Panc1 (cell line): Measurements from ENCODE around the gene IRF2BP2. TPM values are rescaled to one million over a fixed set of nuclear protein-coding genes. Genes with fewer than 3 reads are reported as not detected.

Experiments used
- ATAC-seq: fragments of 200-7000 bp; cut with Tn5 transposase; 2 replicates; pipeline ENCODE4 v1.9.1; 2020; ENCODE audit warnings: mild to moderate bottlenecking, moderate library complexity
- BruUV-seq: library from RNA; stranded (reverse); fragments of 400-500 nt; replicated peaks from 2 replicates; lab custom pipeline; 2021; lab: Mats Ljungman, UMichigan
- CTCF ChIA-PET: fragments of 300-600 bp; sonication (Branson Sonifier 250); formaldehyde crosslinking; loops from one replicate; lab custom pipeline; 2022; ENCODE audit warnings: antibody characterized with exemption; lab: Charles Lee
- POLR2A ChIA-PET: fragments of 300-600 bp; sonication (Branson Sonifier 250); formaldehyde crosslinking; loops from one replicate; lab custom pipeline; 2022; ENCODE audit warnings: antibody characterized with exemption; lab: Charles Lee
- DNase-seq: peaks from one replicate; pipeline ENCODE4 v3.0.0-alpha.2; 2010; ENCODE audit warnings: low read depth, low spot score
- H3K27ac ChIP-seq: 2 replicates; pipeline ENCODE4 v1.5.1; 2011; ENCODE audit warnings: mild to moderate bottlenecking, low read length, inconsistent platforms
- H3K27me3 ChIP-seq: fragments of 200-500 bp; sonication (Bioruptor generic); 2 replicates; pipeline ENCODE4 v1.6.0; 2014; ENCODE audit warnings: low read length, inconsistent platforms; ENCODE audit not compliant: control insufficient read depth, insufficient read depth
- H3K36me3 ChIP-seq: fragments of 200-500 bp; sonication (Bioruptor generic); 2 replicates; pipeline ENCODE4 v1.5.1; 2014; ENCODE audit warnings: inconsistent platforms, mild to moderate bottlenecking, low read length, moderate library complexity; ENCODE audit not compliant: control insufficient read depth, insufficient read depth
- H3K4me1 ChIP-seq: 2 replicates; pipeline ENCODE4 v1.5.1; 2011; ENCODE audit warnings: inconsistent platforms, mild to moderate bottlenecking, low read length, moderate library complexity; ENCODE audit not compliant: control insufficient read depth, insufficient read depth
- H3K4me3 ChIP-seq, 2 experiments: 2 replicates each; pipeline ENCODE4 v1.5.1; 2011 to 2012; ENCODE audit warnings: low read depth in 2 of 2, low read length in 2 of 2, mild to moderate bottlenecking in 2 of 2, inconsistent platforms in 1 of 2, moderate library complexity in 1 of 2
- H3K9me3 ChIP-seq: fragments of 200-500 bp; sonication (Bioruptor generic); 2 replicates; pipeline ENCODE4 v1.5.1; 2014; ENCODE audit warnings: low read depth, mild to moderate bottlenecking, inconsistent platforms, low read length, moderate library complexity; ENCODE audit not compliant: control insufficient read depth, insufficient read depth
- POLR2AphosphoS5 ChIP-seq: IDR thresholded peaks from 2 replicates; pipeline ENCODE4 v1.6.1; 2012; ENCODE audit warnings: mild to moderate bottlenecking, low read depth, low read length, moderate library complexity
- SIN3A ChIP-seq: IDR thresholded peaks from 2 replicates; pipeline ENCODE4 v1.6.1; 2012; ENCODE audit warnings: low read depth, mild to moderate bottlenecking, low read length, moderate library complexity, borderline replicate concordance; ENCODE audit not compliant: insufficient read depth
- TCF7L2 ChIP-seq: IDR thresholded peaks from 2 replicates; pipeline ENCODE4 v1.6.1; 2011; ENCODE audit warnings: mild to moderate bottlenecking, low read depth, low read length, inconsistent platforms
- in situ Hi-C: cut with HindIII; loops from 2 replicates; pipeline ENCODE4 v1.10.0; 2016; ENCODE audit warnings: low sequenced_read_pairs, low pct_unique_long_range_greater_than_20kb
- intact Hi-C: fragments of 100-400 bp; cut with micrococcal nuclease; formaldehyde crosslinking; loops from one replicate; pipeline ENCODE4 v1.10.0; 2022; ENCODE audit not compliant: unreplicated experiment
- total RNA-seq: library from RNA; stranded (reverse); gene quantifications from one replicate; pipeline ENCODE4 v1.2.1, GENCODE V29; 2021; ENCODE audit not compliant: unreplicated experiment
- TF ChIP-seq, protein P1 (sequence below): fragments of 450-650 bp; IDR thresholded peaks from 2 replicates; pipeline ENCODE4 v1.5.1; 2017; ENCODE audit warnings: mild to moderate bottlenecking
- TF ChIP-seq, protein P2 (sequence below), 2 experiments: IDR thresholded peaks; 2 replicates each; pipeline ENCODE4 v1.6.1; 2011 to 2012; ENCODE audit warnings: low read depth in 2 of 2, control low read depth in 1 of 2, low read length in 1 of 2, mild to moderate bottlenecking in 1 of 2, moderate library complexity in 1 of 2; ENCODE audit not compliant: insufficient read depth in 1 of 2

The IRF2BP2 gene
- total RNA-seq, 1 experiment from 2014 or later: 187 TPM

DNA sequence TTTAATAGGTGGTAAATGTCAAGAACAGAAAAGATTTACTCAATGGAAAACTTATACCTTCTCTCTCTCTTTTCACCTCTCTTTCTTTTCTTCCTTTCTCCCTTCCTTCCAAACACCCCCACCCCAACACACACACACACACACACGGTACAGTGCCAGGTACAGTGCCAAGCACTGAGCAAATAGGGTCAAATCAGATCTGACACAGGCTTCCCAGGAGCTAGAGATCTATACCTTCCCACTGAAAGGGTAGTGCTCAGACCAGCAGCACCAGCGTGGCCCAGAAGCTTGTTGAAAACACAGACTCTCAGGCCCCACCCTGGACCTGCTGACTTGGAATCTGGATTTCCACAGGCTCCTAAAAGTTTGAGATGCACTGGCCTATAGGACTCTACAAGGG, 31.9 kb downstream of the IRF2BP2 start:
- H3K27ac ChIP-seq: no peak overlapping the region
- no peak overlapping the region for H3K4me3 ChIP-seq
- H3K36me3 ChIP-seq: no peaks in the 10 kb centered on the region
- no peak for DNase-seq
- ATAC-seq: no peak
- intact Hi-C loops (no loop called here), in situ Hi-C loops (no loop called here)
- peaks cover 6% of the 10 kb centered on the region; the same call in 1 of the 2 replicates for H3K4me1 ChIP-seq
- H3K9me3 ChIP-seq: no peaks in the 10 kb centered on the region
- no peaks in the 10 kb centered on the region for H3K27me3 ChIP-seq
- BruUV-seq: no TSS peak
- TF ChIP-seq, protein P1, sequence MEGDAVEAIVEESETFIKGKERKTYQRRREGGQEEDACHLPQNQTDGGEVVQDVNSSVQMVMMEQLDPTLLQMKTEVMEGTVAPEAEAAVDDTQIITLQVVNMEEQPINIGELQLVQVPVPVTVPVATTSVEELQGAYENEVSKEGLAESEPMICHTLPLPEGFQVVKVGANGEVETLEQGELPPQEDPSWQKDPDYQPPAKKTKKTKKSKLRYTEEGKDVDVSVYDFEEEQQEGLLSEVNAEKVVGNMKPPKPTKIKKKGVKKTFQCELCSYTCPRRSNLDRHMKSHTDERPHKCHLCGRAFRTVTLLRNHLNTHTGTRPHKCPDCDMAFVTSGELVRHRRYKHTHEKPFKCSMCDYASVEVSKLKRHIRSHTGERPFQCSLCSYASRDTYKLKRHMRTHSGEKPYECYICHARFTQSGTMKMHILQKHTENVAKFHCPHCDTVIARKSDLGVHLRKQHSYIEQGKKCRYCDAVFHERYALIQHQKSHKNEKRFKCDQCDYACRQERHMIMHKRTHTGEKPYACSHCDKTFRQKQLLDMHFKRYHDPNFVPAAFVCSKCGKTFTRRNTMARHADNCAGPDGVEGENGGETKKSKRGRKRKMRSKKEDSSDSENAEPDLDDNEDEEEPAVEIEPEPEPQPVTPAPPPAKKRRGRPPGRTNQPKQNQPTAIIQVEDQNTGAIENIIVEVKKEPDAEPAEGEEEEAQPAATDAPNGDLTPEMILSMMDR: no peak
- CTCF ChIA-PET: interaction anchor here (0.7 kb wide), 1 partner anchor 454 kb away, joined by 3 read pairs; no protein-coding TSS in a partner anchor
- POLR2A ChIA-PET: no interaction called here

DNA sequence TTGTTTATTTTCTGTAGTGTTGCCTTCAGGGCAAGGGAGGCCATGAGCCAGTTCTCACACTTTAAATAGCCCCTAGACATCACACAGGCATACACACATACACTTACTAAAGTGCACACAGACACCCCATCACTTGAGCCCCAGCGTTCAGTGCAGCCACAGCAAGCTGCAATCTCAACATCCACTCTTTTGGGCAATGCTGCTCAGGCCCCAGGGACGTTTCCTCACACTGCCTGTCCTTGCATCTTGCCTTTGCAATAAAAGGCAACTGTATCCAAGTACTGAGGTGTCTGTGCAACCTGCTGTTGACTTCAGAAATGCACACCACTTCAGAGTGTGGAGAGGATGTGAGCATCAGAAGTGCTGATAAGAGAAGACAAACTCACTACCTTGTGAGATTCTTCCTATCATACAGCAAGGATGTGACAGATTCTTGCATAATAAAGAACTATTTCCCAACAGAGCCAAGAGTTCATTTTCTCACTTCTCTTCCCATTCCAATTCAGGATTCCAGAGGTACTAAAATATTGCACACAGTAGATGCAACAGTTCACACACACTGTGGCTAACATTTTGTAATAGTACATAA, 36.2 kb downstream of the IRF2BP2 start:
- Histone ChIP-seq H3K27ac (no peak overlapping the region), H3K27me3 (no peaks in the 10 kb centered on the region), H3K4me1 (peaks cover 6% of the 10 kb centered on the region; the same call in 1 of the 2 replicates), H3K4me3 (no peak overlapping the region), H3K9me3 (no peaks in the 10 kb centered on the region), H3K36me3 (no peaks in the 10 kb centered on the region)
- POLR2A ChIA-PET: no interaction called here
- intact Hi-C loops: no loop called here
- CTCF ChIA-PET: no interaction called here
- in situ Hi-C loops: no loop called here
- peak; percentile 57; the same call in 1 of the 2 replicates for ATAC-seq
- TF ChIP-seq, protein P2, sequence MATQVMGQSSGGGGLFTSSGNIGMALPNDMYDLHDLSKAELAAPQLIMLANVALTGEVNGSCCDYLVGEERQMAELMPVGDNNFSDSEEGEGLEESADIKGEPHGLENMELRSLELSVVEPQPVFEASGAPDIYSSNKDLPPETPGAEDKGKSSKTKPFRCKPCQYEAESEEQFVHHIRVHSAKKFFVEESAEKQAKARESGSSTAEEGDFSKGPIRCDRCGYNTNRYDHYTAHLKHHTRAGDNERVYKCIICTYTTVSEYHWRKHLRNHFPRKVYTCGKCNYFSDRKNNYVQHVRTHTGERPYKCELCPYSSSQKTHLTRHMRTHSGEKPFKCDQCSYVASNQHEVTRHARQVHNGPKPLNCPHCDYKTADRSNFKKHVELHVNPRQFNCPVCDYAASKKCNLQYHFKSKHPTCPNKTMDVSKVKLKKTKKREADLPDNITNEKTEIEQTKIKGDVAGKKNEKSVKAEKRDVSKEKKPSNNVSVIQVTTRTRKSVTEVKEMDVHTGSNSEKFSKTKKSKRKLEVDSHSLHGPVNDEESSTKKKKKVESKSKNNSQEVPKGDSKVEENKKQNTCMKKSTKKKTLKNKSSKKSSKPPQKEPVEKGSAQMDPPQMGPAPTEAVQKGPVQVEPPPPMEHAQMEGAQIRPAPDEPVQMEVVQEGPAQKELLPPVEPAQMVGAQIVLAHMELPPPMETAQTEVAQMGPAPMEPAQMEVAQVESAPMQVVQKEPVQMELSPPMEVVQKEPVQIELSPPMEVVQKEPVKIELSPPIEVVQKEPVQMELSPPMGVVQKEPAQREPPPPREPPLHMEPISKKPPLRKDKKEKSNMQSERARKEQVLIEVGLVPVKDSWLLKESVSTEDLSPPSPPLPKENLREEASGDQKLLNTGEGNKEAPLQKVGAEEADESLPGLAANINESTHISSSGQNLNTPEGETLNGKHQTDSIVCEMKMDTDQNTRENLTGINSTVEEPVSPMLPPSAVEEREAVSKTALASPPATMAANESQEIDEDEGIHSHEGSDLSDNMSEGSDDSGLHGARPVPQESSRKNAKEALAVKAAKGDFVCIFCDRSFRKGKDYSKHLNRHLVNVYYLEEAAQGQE (IDR thresholded peaks at IDR 0.05; ENCODE audit: insufficient read depth in 1 of 2, low read depth in 2 of 2, low read length in 1 of 2): no peak
- TF ChIP-seq POLR2AphosphoS5 (no peak), TCF7L2 (no peak), SIN3A (no peak)
- TF ChIP-seq, protein P1: no peak
- no TSS peak for BruUV-seq
- no peak for DNase-seq
